Activated T-cell treated with anti-CD3 and anti-CD28 coated beads for 4 hours (primary cell): ENCODE data around the gene HPCAL1.

Experiments
- DNase-seq: peaks from one replicate; pipeline ENCODE4 v3.0.0-alpha.2; 2020

HPCAL1 gene

GRCh38 chr2:10304458-10305253, 2.0 kb downstream of the HPCAL1 start:
- no peak for DNase-seq

GRCh38 chr2:10305254-10305635, 2.5 kb downstream of the HPCAL1 start:
- DNase-seq: no peak

- DNase-seq: no peak
Measured at GRCh38 chr2:10305715-10306114, 3.0 kb downstream of the HPCAL1 start.

- DNase-seq: no peak
Measured at GRCh38 chr2:10306901-10307463, 4.3 kb downstream of the HPCAL1 start.

- DNase-seq: no peak
Measured at GRCh38 chr2:10307561-10308156, 5.0 kb downstream of the HPCAL1 start.

- DNase-seq: no peak
Measured at GRCh38 chr2:10308866-10309265, 6.2 kb downstream of the HPCAL1 start.

- no peak for DNase-seq
Measured at GRCh38 chr2:10309286-10309685, 6.6 kb downstream of the HPCAL1 start.

- no peak for DNase-seq
Measured at GRCh38 chr2:10310309-10310888, 7.7 kb downstream of the HPCAL1 start.

- DNase-seq: no peak
Measured at GRCh38 chr2:10311736-10312135, 9.0 kb downstream of the HPCAL1 start.

GRCh38 chr2:10312437-10312957, 9.8 kb downstream of the HPCAL1 start:
- no peak for DNase-seq

GRCh38 chr2:10316336-10316735, 13.6 kb downstream of the HPCAL1 start:
- DNase-seq: no peak

GRCh38 chr2:10316860-10317259, 14.2 kb downstream of the HPCAL1 start:
- no peak for DNase-seq

- no peak for DNase-seq
Measured at GRCh38 chr2:10317646-10318045, 14.9 kb downstream of the HPCAL1 start.

- DNase-seq: no peak
Measured at GRCh38 chr2:10318345-10318744, 15.6 kb downstream of the HPCAL1 start.

- DNase-seq: no peak
Measured at GRCh38 chr2:10319892-10320574, 17.3 kb downstream of the HPCAL1 start.

- DNase-seq: no peak
Measured at GRCh38 chr2:10320575-10320931, 17.8 kb downstream of the HPCAL1 start.

- no peak for DNase-seq
Measured at GRCh38 chr2:10320933-10321332, 18.2 kb downstream of the HPCAL1 start.

- no peak for DNase-seq
Measured at GRCh38 chr2:10321622-10322021, 18.9 kb downstream of the HPCAL1 start.

- no peak for DNase-seq
Measured at GRCh38 chr2:10322481-10322880, 19.8 kb downstream of the HPCAL1 start.

- DNase-seq: no peak
Measured at GRCh38 chr2:10322973-10323372, 20.3 kb downstream of the HPCAL1 start.

- DNase-seq: no peak
Measured at GRCh38 chr2:10323535-10323934, 20.8 kb downstream of the HPCAL1 start.

GRCh38 chr2:10324095-10324832, 21.6 kb downstream of the HPCAL1 start:
- DNase-seq: no peak
